Measurements from ENCODE around the gene ADAMTS3.

ADAMTS3 gene

DNA sequence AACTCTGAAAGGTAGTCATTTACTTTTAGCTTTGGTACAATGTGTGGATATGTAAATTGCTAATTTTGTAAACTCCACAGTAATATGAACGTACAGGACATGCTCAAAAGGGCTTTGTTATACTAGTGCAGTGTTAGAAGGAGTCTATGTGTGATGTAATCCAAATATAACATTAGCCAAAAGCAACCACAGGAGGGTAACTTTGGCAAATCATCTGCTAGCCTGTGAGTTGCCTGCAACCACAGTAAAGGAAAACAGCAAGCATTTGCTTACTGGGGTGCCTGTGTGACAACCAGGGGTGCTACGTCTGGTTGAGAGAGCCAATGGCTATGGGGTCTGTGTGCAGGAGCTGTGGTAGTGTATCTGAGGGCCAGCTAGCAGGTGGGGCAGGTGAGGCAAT, 245.8 kb downstream of the ADAMTS3 start:
- no peak overlapping the region for H2BK15ac ChIP-seq (ENCODE audit: low read length)
- peaks cover 0 to 18% of the 10 kb centered on the region in 2 donors for H3K4me1 ChIP-seq (ENCODE audit: control insufficient read depth in 2 of 2, insufficient read depth in 1 of 2, low read depth in 1 of 2, low read length in 2 of 2)
- H3K18ac ChIP-seq (ENCODE audit: low read length) = no peak overlapping the region
- H3K36me3 ChIP-seq (replicated peaks in 1 of 2; ENCODE audit: control insufficient read depth in 2 of 2, insufficient read depth in 2 of 2, low read length in 2 of 2) = no peaks in the 10 kb centered on the region
- H3K14ac ChIP-seq (ENCODE audit: low read length) = no peak overlapping the region
- no peak overlapping the region for H4K91ac ChIP-seq (ENCODE audit: low read depth, low read length, poor library complexity)
- no peak overlapping the region for H3K4me3 ChIP-seq (ENCODE audit: low read length in 2 of 2)
- H3K4ac ChIP-seq (ENCODE audit: low read length) = no peak overlapping the region
- H3K27me3 ChIP-seq (ENCODE audit: control insufficient read depth in 3 of 3, insufficient read depth in 3 of 3, low read depth in 1 of 3, low read length in 3 of 3) = no peaks in the 10 kb centered on the region
- H3K4me2 ChIP-seq (ENCODE audit: insufficient read depth, low read length, poor library complexity, severe bottlenecking) = no peak overlapping the region
- H2BK12ac ChIP-seq (ENCODE audit: low read length) = no peak overlapping the region
- H2BK120ac ChIP-seq (ENCODE audit: low read depth, low read length) = no peak overlapping the region
- H3K79me1 ChIP-seq (ENCODE audit: low read depth, low read length) = no peaks in the 10 kb centered on the region
- H4K8ac ChIP-seq (ENCODE audit: low read depth, low read length) = no peak overlapping the region
- H3K9me3 ChIP-seq (replicated peaks in 1 of 2; ENCODE audit: control insufficient read depth in 2 of 2, insufficient read depth in 1 of 2, low read depth in 1 of 2, low read length in 2 of 2) = no peaks in the 10 kb centered on the region
- DNase-seq (ENCODE audit: low spot score) = no peak
- H3K27ac ChIP-seq (replicated peaks; ENCODE audit: low read length) = no peak overlapping the region
- no peak overlapping the region for H2AFZ ChIP-seq (ENCODE audit: low read length)
- H3K9ac ChIP-seq (ENCODE audit: low read depth, low read length, poor library complexity) = no peak overlapping the region
- no peak overlapping the region for H3K23ac ChIP-seq (ENCODE audit: low read depth, low read length, poor library complexity)
- H2BK5ac ChIP-seq (ENCODE audit: low read length) = no peak overlapping the region
- WGBS, 2 donors (ENCODE audit: extremely low coverage in 2 of 2, insufficient read length in 2 of 2, insufficient replicate concordance in 1 of 2) = no CpG with 5 or more reads among the region's 2 CpGs
- H2AK5ac ChIP-seq (ENCODE audit: low read depth, low read length) = no peak overlapping the region

DNA sequence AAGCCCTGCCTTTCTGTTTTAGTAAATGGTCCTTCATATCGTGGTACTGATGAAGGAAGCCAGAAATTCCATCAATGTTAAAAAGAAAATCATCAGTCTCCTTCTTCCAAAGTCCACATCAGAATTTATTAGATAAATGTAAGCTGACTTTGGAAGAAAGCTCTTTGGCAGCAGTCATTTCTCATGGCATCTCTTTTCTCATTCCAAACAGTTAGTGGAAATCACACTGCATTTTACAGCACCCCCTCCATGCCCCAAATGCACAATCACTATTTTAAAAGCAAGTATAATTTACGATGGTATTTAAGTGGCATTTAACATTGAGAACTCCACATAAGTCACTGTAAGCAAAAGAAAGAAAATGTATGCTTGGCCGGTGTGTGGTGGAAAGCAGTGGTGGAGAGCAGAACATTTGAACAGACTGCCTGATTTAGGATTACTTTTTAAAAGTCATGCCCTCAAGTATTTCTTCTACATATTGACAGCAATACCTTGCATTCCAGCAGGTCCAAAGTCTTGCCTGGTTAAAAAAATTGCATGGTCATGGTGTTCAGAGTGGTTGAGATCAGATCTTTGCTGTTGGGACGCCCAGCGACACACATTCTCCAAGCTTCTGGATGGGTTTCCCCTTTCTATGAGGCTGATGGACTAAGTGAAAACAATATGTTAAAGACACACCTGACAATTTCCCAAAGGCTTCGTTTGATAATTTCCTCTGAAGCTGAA, 248.6 kb downstream of the ADAMTS3 start:
- no peaks in the 10 kb centered on the region for H3K27me3 ChIP-seq (ENCODE audit: control insufficient read depth in 3 of 3, insufficient read depth in 3 of 3, low read depth in 1 of 3, low read length in 3 of 3)
- no peak overlapping the region for H2BK15ac ChIP-seq (ENCODE audit: low read length)
- no peak overlapping the region for H4K8ac ChIP-seq (ENCODE audit: low read depth, low read length)
- H3K36me3 ChIP-seq (replicated peaks in 1 of 2; ENCODE audit: control insufficient read depth in 2 of 2, insufficient read depth in 2 of 2, low read length in 2 of 2) = no peaks in the 10 kb centered on the region
- H3K23ac ChIP-seq (ENCODE audit: low read depth, low read length, poor library complexity) = no peak overlapping the region
- no CpG with 5 or more reads among the region's 6 CpGs for WGBS, 2 donors (ENCODE audit: extremely low coverage in 2 of 2, insufficient read length in 2 of 2, insufficient replicate concordance in 1 of 2)
- no peak overlapping the region for H2BK12ac ChIP-seq (ENCODE audit: low read length)
- no peak overlapping the region for H2AFZ ChIP-seq (ENCODE audit: low read length)
- H4K91ac ChIP-seq (ENCODE audit: low read depth, low read length, poor library complexity) = no peak overlapping the region
- H3K18ac ChIP-seq (ENCODE audit: low read length) = no peak overlapping the region
- no peaks in the 10 kb centered on the region for H3K9me3 ChIP-seq (replicated peaks in 1 of 2; ENCODE audit: control insufficient read depth in 2 of 2, insufficient read depth in 1 of 2, low read depth in 1 of 2, low read length in 2 of 2)
- peak overlapping the region; percentile 2 for H3K4me2 ChIP-seq (ENCODE audit: insufficient read depth, low read length, poor library complexity, severe bottlenecking)
- H2BK5ac ChIP-seq (ENCODE audit: low read length) = no peak overlapping the region
- no peak for DNase-seq (ENCODE audit: low spot score)
- no peaks in the 10 kb centered on the region for H3K79me1 ChIP-seq (ENCODE audit: low read depth, low read length)
- no peak overlapping the region for H3K4me3 ChIP-seq (ENCODE audit: low read length in 2 of 2)
- H3K9ac ChIP-seq (ENCODE audit: low read depth, low read length, poor library complexity) = no peak overlapping the region
- H2AK5ac ChIP-seq (ENCODE audit: low read depth, low read length) = no peak overlapping the region
- H3K27ac ChIP-seq (replicated peaks; ENCODE audit: low read length) = no peak overlapping the region
- no peak overlapping the region for H3K4ac ChIP-seq (ENCODE audit: low read length)
- no peak overlapping the region for H3K14ac ChIP-seq (ENCODE audit: low read length)
- no peak overlapping the region for H2BK120ac ChIP-seq (ENCODE audit: low read depth, low read length)
- peaks cover 0 to 18% of the 10 kb centered on the region in 2 donors for H3K4me1 ChIP-seq (ENCODE audit: control insufficient read depth in 2 of 2, insufficient read depth in 1 of 2, low read depth in 1 of 2, low read length in 2 of 2)

DNA sequence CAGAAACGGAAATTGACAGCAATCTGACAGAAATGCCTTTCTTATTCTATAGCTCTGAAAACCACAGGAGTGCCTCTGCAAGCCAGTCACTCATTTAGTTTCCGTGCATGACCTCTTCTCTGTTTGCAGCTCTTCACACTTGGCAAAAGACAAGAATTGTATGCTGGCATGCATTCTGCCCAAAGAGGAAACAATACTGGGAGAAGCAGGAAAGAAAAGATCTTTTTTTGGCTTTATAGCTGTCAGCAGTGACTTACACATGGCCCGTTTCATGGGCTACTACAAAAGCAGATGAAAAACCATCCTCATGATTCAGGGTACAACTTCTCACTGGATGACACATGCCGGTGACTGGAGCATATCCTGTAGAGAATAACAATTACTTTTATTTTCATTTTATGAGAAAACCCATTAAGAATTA, 249.4 kb downstream of the ADAMTS3 start:
- Histone ChIP-seq H3K79me1 (ENCODE audit: low read depth, low read length) (no peaks in the 10 kb centered on the region), H3K27ac (replicated peaks; ENCODE audit: low read length) (no peak overlapping the region), H3K27me3 (ENCODE audit: control insufficient read depth in 3 of 3, insufficient read depth in 3 of 3, low read depth in 1 of 3, low read length in 3 of 3) (no peaks in the 10 kb centered on the region), H3K9me3 (replicated peaks in 1 of 2; ENCODE audit: control insufficient read depth in 2 of 2, insufficient read depth in 1 of 2, low read depth in 1 of 2, low read length in 2 of 2) (peaks cover 0 to 2% of the 10 kb centered on the region in 2 donors), H3K4ac (ENCODE audit: low read length) (no peak overlapping the region), H2BK15ac (ENCODE audit: low read length) (no peak overlapping the region), H2AFZ (ENCODE audit: low read length) (peak overlapping the region; percentile 47), H2BK120ac (ENCODE audit: low read depth, low read length) (no peak overlapping the region), H2BK12ac (ENCODE audit: low read length) (no peak overlapping the region), H4K91ac (ENCODE audit: low read depth, low read length, poor library complexity) (no peak overlapping the region), H3K18ac (ENCODE audit: low read length) (no peak overlapping the region), H4K8ac (ENCODE audit: low read depth, low read length) (no peak overlapping the region), H3K4me1 (ENCODE audit: control insufficient read depth in 2 of 2, insufficient read depth in 1 of 2, low read depth in 1 of 2, low read length in 2 of 2) (peaks cover 0 to 15% of the 10 kb centered on the region in 2 donors), H3K9ac (ENCODE audit: low read depth, low read length, poor library complexity) (no peak overlapping the region), H2BK5ac (ENCODE audit: low read length) (no peak overlapping the region), H3K4me3 (ENCODE audit: low read length in 2 of 2) (no peak overlapping the region), H2AK5ac (ENCODE audit: low read depth, low read length) (no peak overlapping the region), H3K4me2 (ENCODE audit: insufficient read depth, low read length, poor library complexity, severe bottlenecking) (no peak overlapping the region), H3K23ac (ENCODE audit: low read depth, low read length, poor library complexity) (no peak overlapping the region), H3K14ac (ENCODE audit: low read length) (no peak overlapping the region), H3K36me3 (replicated peaks in 1 of 2; ENCODE audit: control insufficient read depth in 2 of 2, insufficient read depth in 2 of 2, low read length in 2 of 2) (no peaks in the 10 kb centered on the region)
- DNase-seq (ENCODE audit: low spot score) = no peak
- no CpG with 5 or more reads among the region's 4 CpGs for WGBS, 2 donors (ENCODE audit: extremely low coverage in 2 of 2, insufficient read length in 2 of 2, insufficient replicate concordance in 1 of 2)

DNA sequence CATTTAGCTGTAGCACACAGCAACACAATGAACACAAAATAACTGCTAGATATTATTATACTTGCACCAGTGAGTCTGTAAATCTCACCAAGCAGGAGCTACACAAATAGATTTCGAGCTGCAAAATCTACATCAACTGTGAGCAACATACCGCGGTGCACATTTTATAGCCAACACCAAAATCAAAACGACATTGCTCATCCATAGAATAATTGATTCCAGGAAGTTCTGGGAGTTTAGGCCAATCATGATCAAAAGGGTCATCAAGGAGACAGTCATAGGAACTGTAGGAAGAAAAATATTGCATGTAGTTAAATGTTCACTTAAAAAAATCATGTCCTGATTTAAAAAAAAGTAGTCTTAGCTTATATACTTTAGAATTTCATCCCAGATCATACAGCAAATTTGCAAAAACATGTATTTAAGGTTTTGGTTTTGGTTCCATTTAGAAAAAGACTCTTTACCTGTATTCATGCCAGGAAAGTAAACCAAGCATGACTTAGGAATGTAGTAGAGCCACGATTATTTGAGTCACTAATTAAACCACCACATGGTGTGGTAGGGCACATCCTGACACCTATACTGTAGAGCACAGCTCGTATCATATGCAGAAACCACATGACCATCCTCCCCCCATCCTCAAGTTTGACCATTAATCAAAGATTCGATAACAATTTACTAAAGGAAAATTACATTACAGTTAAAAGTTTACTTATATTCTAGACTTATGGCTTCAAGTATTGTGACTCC, 250.4 kb downstream of the ADAMTS3 start:
- Histone ChIP-seq H3K4me2 (ENCODE audit: insufficient read depth, low read length, poor library complexity, severe bottlenecking) (no peak overlapping the region), H3K4ac (ENCODE audit: low read length) (no peak overlapping the region), H2AFZ (ENCODE audit: low read length) (no peak overlapping the region), H3K79me1 (ENCODE audit: low read depth, low read length) (no peaks in the 10 kb centered on the region), H4K91ac (ENCODE audit: low read depth, low read length, poor library complexity) (no peak overlapping the region), H2AK5ac (ENCODE audit: low read depth, low read length) (no peak overlapping the region), H4K8ac (ENCODE audit: low read depth, low read length) (no peak overlapping the region), H3K4me1 (ENCODE audit: control insufficient read depth in 2 of 2, insufficient read depth in 1 of 2, low read depth in 1 of 2, low read length in 2 of 2) (peaks cover 0 to 18% of the 10 kb centered on the region in 2 donors), H3K23ac (ENCODE audit: low read depth, low read length, poor library complexity) (no peak overlapping the region), H2BK12ac (ENCODE audit: low read length) (no peak overlapping the region), H3K9me3 (replicated peaks in 1 of 2; ENCODE audit: control insufficient read depth in 2 of 2, insufficient read depth in 1 of 2, low read depth in 1 of 2, low read length in 2 of 2) (peaks cover 0 to 2% of the 10 kb centered on the region in 2 donors), H3K36me3 (replicated peaks in 1 of 2; ENCODE audit: control insufficient read depth in 2 of 2, insufficient read depth in 2 of 2, low read length in 2 of 2) (no peaks in the 10 kb centered on the region), H2BK15ac (ENCODE audit: low read length) (no peak overlapping the region), H3K9ac (ENCODE audit: low read depth, low read length, poor library complexity) (no peak overlapping the region), H3K18ac (ENCODE audit: low read length) (no peak overlapping the region), H3K27me3 (ENCODE audit: control insufficient read depth in 3 of 3, insufficient read depth in 3 of 3, low read depth in 1 of 3, low read length in 3 of 3) (no peaks in the 10 kb centered on the region), H3K4me3 (ENCODE audit: low read length in 2 of 2) (no peak overlapping the region), H3K14ac (ENCODE audit: low read length) (no peak overlapping the region), H2BK5ac (ENCODE audit: low read length) (no peak overlapping the region), H3K27ac (replicated peaks; ENCODE audit: low read length) (no peak overlapping the region), H2BK120ac (ENCODE audit: low read depth, low read length) (no peak overlapping the region)
- no CpG with 5 or more reads among the region's 7 CpGs for WGBS, 2 donors (ENCODE audit: extremely low coverage in 2 of 2, insufficient read length in 2 of 2, insufficient replicate concordance in 1 of 2)
- DNase-seq (ENCODE audit: low spot score) = no peak
